Transverse colon (tissue), 4 donors: Measurements from ENCODE around the gene CD47. TPM values are rescaled to one million over a fixed set of nuclear protein-coding genes. Genes with fewer than 3 reads are reported as not detected.

ENCODE experiments used
- DNase-seq: peaks from one replicate; pipeline ENCODE4 v3.0.0-alpha.2; 2019
- H3K27ac ChIP-seq, 4 donors: fragments of 200-600 bp; sonication (generic); 2 replicates each; pipeline ENCODE4 v1.5.1; 2016 to 2018; ENCODE audit warnings: inconsistent platforms in 4 of 4
- H3K27me3 ChIP-seq: fragments of 200-600 bp; sonication (generic); 2 replicates; pipeline ENCODE4 v1.5.1; 2017; ENCODE audit warnings: inconsistent platforms
- H3K36me3 ChIP-seq, 4 donors: fragments of 200-600 bp; sonication (generic); 2 replicates each; pipeline ENCODE4 v1.5.1; 2017 to 2019; ENCODE audit warnings: inconsistent platforms in 4 of 4
- H3K4me1 ChIP-seq, 4 donors: fragments of 200-600 bp; sonication (generic); 2 replicates each; pipeline ENCODE4 v1.5.1; 2017 to 2020; ENCODE audit warnings: inconsistent platforms in 4 of 4
- H3K4me3 ChIP-seq, 4 donors: fragments of 200-600 bp; sonication (generic); 1 replicate in 1 of 4; 2 replicates in 3 of 4; pipeline versions ENCODE4 v1.5.1 to v1.6.1; 2017 to 2019; ENCODE audit warnings: inconsistent platforms in 4 of 4
- H3K9me3 ChIP-seq, 2 donors: fragments of 200-600 bp; sonication (generic); 2 replicates each; pipeline ENCODE4 v1.5.1; 2017 to 2019; ENCODE audit warnings: inconsistent platforms in 2 of 2
- CTCF ChIP-seq, 5 experiments: fragments of 200-600 bp in 3 of 5; fragments of 450-650 bp in 2 of 5; sonication (generic) in 3 of 5; IDR thresholded peaks; 1 replicate in 2 of 5; 2 replicates in 3 of 5; pipeline ENCODE4 v1.5.1; 2016 to 2017; ENCODE audit warnings: antibody characterized with exemption in 5 of 5, inconsistent platforms in 3 of 5, mild to moderate bottlenecking in 2 of 5, moderate library complexity in 1 of 5
- EP300 ChIP-seq: sonication (generic); formaldehyde crosslinking; IDR thresholded peaks from one replicate; pipeline ENCODE4 v1.6.1; 2017; ENCODE audit warnings: antibody characterized with exemption, low read depth
- POLR2A ChIP-seq: fragments of 450-650 bp; IDR thresholded peaks from one replicate; pipeline ENCODE4 v1.6.1; 2016; ENCODE audit warnings: antibody characterized with exemption, mild to moderate bottlenecking, moderate library complexity
- POLR2AphosphoS5 ChIP-seq, 3 donors: sonication (generic); formaldehyde crosslinking; IDR thresholded peaks; one replicate each; pipeline ENCODE4 v1.6.1; 2016; ENCODE audit warnings: antibody characterized with exemption in 3 of 3
- WGBS, 2 donors: methylation state at CpG; one replicate each; pipeline ENCODE4 v1.1.5; 2018; ENCODE audit warnings: low coverage in 1 of 2; 5-methylcytosine and 5-hydroxymethylcytosine counted together
- in situ Hi-C, 4 donors: fragments of 200-750 bp; cut with MboI; loops; one replicate each; pipeline versions ENCODE4 v1.15.0 to v1.15.1; 2017; ENCODE audit warnings: low sequenced_read_pairs in 3 of 4, low pct_ligation_motif_present in 1 of 4, low pct_unique_long_range_greater_than_20kb in 1 of 4
- intact Hi-C: fragments of 100-400 bp; cut with DNase I; formaldehyde crosslinking; loops from one replicate; pipeline ENCODE4 v1.15.1; 2023; ENCODE audit warnings: low total_unique reads
- total RNA-seq, 4 donors: library from RNA; depleted of rRNA; stranded (reverse); fragments of >200 nt; gene quantifications; one replicate each; pipeline ENCODE4 v1.1.0, GENCODE V29; 2016

The CD47 gene
- total RNA-seq, 4 donors from 2014 or later: 71.7 to 108 (median 93.4) TPM

- no peaks in the 10 kb centered on the region for H3K27me3 ChIP-seq
- peaks cover 0 to 25% (median 6%) of the 10 kb centered on the region in 4 donors for H3K4me1 ChIP-seq
- intact Hi-C loops (no loop called here), in situ Hi-C loops (no loop called here)
- no peak overlapping the region for H3K27ac ChIP-seq
- TF ChIP-seq POLR2AphosphoS5 (IDR thresholded peaks at IDR 0.05) (no peak), POLR2A (no peak), CTCF (IDR thresholded peaks at IDR 0.05) (no peak), EP300 (no peak)
- H3K9me3 ChIP-seq: no peaks in the 10 kb centered on the region
- DNase-seq: no peak
- no peak overlapping the region for H3K4me3 ChIP-seq
- WGBS, 2 donors: 63 to 65% methylated on average over 5 of the region's 5 CpGs
- no peaks in the 10 kb centered on the region for H3K36me3 ChIP-seq
Observed at GRCh38 chr3:108133858-108134554, 43.2 kb upstream of the CD47 start.

- H3K9me3 ChIP-seq: no peaks in the 10 kb centered on the region
- intact Hi-C loops: no loop called here
- in situ Hi-C loops: no loop called here
- no peaks in the 10 kb centered on the region for H3K27me3 ChIP-seq
- no peak overlapping the region for H3K4me3 ChIP-seq
- TF ChIP-seq EP300: no peak
- TF ChIP-seq POLR2A: no peak
- TF ChIP-seq POLR2AphosphoS5 (IDR thresholded peaks at IDR 0.05): no peak
- no peak for TF ChIP-seq CTCF (IDR thresholded peaks at IDR 0.05)
- DNase-seq: no peak
- H3K36me3 ChIP-seq: no peaks in the 10 kb centered on the region
- H3K4me1 ChIP-seq: peaks cover 0 to 25% (median 6%) of the 10 kb centered on the region in 4 donors
- no peak overlapping the region for H3K27ac ChIP-seq
Observed at GRCh38 chr3:108133048-108133369, 42.2 kb upstream of the CD47 start.

- Histone ChIP-seq H3K27ac (no peak overlapping the region), H3K4me3 (no peak overlapping the region), H3K9me3 (no peaks in the 10 kb centered on the region), H3K27me3 (no peaks in the 10 kb centered on the region), H3K4me1 (peaks cover 0 to 34% (median 6%) of the 10 kb centered on the region in 4 donors), H3K36me3 (no peaks in the 10 kb centered on the region)
- no peak for DNase-seq
- in situ Hi-C loops (no loop called here), intact Hi-C loops (no loop called here)
- 81 to 83% methylated on average over 9 of the region's 9 CpGs for WGBS, 2 donors
- TF ChIP-seq EP300: no peak
- no peak for TF ChIP-seq POLR2A
Observed at GRCh38 chr3:108131475-108132134, 40.8 kb upstream of the CD47 start.

GRCh38 chr3:108130701-108131474 lies 40.1 kb upstream of the CD47 start:
- no peak overlapping the region for H3K4me3 ChIP-seq
- no peaks in the 10 kb centered on the region for H3K27me3 ChIP-seq
- intact Hi-C loops: no loop called here
- no peaks in the 10 kb centered on the region for H3K9me3 ChIP-seq
- TF ChIP-seq POLR2AphosphoS5 (IDR thresholded peaks at IDR 0.05) (no peak), POLR2A (no peak), EP300 (no peak), CTCF (IDR thresholded peaks at IDR 0.05) (no peak)
- in situ Hi-C loops: no loop called here
- H3K36me3 ChIP-seq: no peaks in the 10 kb centered on the region
- H3K27ac ChIP-seq: no peak overlapping the region
- no peak for DNase-seq
- H3K4me1 ChIP-seq: peaks cover 0 to 34% (median 6%) of the 10 kb centered on the region in 4 donors
